H1 (cell line): Measurements from ENCODE around the gene OSBPL5. TPM values are rescaled to one million over a fixed set of nuclear protein-coding genes. Genes with fewer than 3 reads are reported as not detected.

ENCODE experiments used
- CTCF ChIA-PET: fragments of 300-600 bp; sonication (Branson Sonifier 250); formaldehyde crosslinking; loops from one replicate; lab custom pipeline; 2021; ENCODE audit not compliant: partially characterized antibody; lab: Charles Lee
- POLR2A ChIA-PET: fragments of 300-600 bp; sonication (Branson Sonifier 250); formaldehyde crosslinking; loops from one replicate; lab custom pipeline; 2021; ENCODE audit warnings: inconsistent platforms; ENCODE audit not compliant: partially characterized antibody; lab: Charles Lee
- DNase-seq, 2 experiments: peaks; one replicate each; pipeline versions ENCODE4 v3.0.0 to v3.0.0-alpha.2; 2010 to 2022; ENCODE audit warnings: low spot score in 2 of 2, low read depth in 1 of 2, mixed read lengths in 1 of 2
- FAIRE-seq: peaks from 2 replicates; lab custom pipeline; 2011; peaks lifted over from hg19 to GRCh38; lab: Jason Lieb, UNC
- H2AFZ ChIP-seq: 2 replicates; pipeline ENCODE4 v1.8.1; 2012; ENCODE audit warnings: low read length, inconsistent platforms
- H2AK5ac ChIP-seq: 2 replicates; pipeline ENCODE4 v1.6.1; 2013; ENCODE audit warnings: low read depth, low read length
- H2BK120ac ChIP-seq: replicated peaks from 2 replicates; pipeline ENCODE3; 2013; ENCODE audit warnings: low read depth, low read length, inconsistent platforms
- H2BK12ac ChIP-seq: 2 replicates; pipeline ENCODE4 v1.6.1; 2013; ENCODE audit warnings: low read depth, low read length
- H2BK15ac ChIP-seq: 2 replicates; pipeline ENCODE4 v1.6.1; 2013; ENCODE audit warnings: low read length
- H2BK20ac ChIP-seq: 2 replicates; pipeline ENCODE4 v1.6.1; 2013; ENCODE audit warnings: low read length
- H2BK5ac ChIP-seq: 2 replicates; pipeline ENCODE4 v1.6.1; 2013; ENCODE audit warnings: low read depth, low read length
- H3K14ac ChIP-seq: 2 replicates; pipeline ENCODE4 v1.6.1; 2013; ENCODE audit warnings: inconsistent platforms; ENCODE audit not compliant: insufficient read length
- H3K18ac ChIP-seq: 2 replicates; pipeline ENCODE4 v1.6.1; 2013; ENCODE audit warnings: low read length; ENCODE audit errors: extremely low read depth
- H3K23ac ChIP-seq: 2 replicates; pipeline ENCODE4 v1.6.1; 2013; ENCODE audit warnings: inconsistent platforms; ENCODE audit not compliant: insufficient read length
- H3K23me2 ChIP-seq: 2 replicates; pipeline ENCODE4 v1.6.1; 2013; ENCODE audit warnings: low read depth, low read length
- H3K27ac ChIP-seq: 2 replicates; pipeline ENCODE4 v1.6.1; 2011; ENCODE audit warnings: low read depth, low read length, inconsistent platforms
- H3K27me3 ChIP-seq, 4 experiments: replicated peaks in 1 of 4; 1 replicate in 1 of 4; 2 replicates in 3 of 4; pipeline versions ENCODE4 v1.6.1 to v1.8.1; 2011 to 2013; ENCODE audit warnings: low read length in 3 of 4, mild to moderate bottlenecking in 3 of 4, inconsistent platforms in 2 of 4, mixed read lengths in 2 of 4, moderate library complexity in 1 of 4; ENCODE audit not compliant: control insufficient read depth in 3 of 4, insufficient read depth in 3 of 4; ENCODE audit errors: extremely low read depth in 1 of 4
- H3K36me3 ChIP-seq, 4 experiments: 2 replicates each; pipeline versions ENCODE4 v1.6.1 to v1.8.1; 2011 to 2013; ENCODE audit warnings: mild to moderate bottlenecking in 4 of 4, low read length in 3 of 4, moderate library complexity in 2 of 4, control low read depth in 1 of 4, inconsistent platforms in 1 of 4; ENCODE audit not compliant: insufficient read depth in 4 of 4, control insufficient read depth in 2 of 4
- H3K4ac ChIP-seq: replicated peaks from 2 replicates; pipeline ENCODE3; 2013; ENCODE audit warnings: low read length, low read depth, mixed read lengths, inconsistent platforms; ENCODE audit not compliant: insufficient read length
- H3K4me1 ChIP-seq, 4 experiments: replicated peaks in 1 of 4; 1 replicate in 1 of 4; 2 replicates in 3 of 4; pipeline versions ENCODE4 v1.6.1 to v1.8.1; 2011 to 2013; ENCODE audit warnings: low read length in 3 of 4, inconsistent platforms in 2 of 4, mixed read lengths in 1 of 4; ENCODE audit not compliant: insufficient read depth in 4 of 4, control insufficient read depth in 3 of 4
- H3K4me2 ChIP-seq, 2 experiments: 2 replicates each; pipeline versions ENCODE4 v1.6.1 to v1.8.1; 2011 to 2013; ENCODE audit warnings: low read depth in 2 of 2, low read length in 2 of 2, control low read depth in 1 of 2, inconsistent platforms in 1 of 2, mild to moderate bottlenecking in 1 of 2; ENCODE audit not compliant: insufficient read depth in 1 of 2
- H3K4me3 ChIP-seq, 4 experiments: fragments of 200-600, 300-600 bp in 1 of 4; sonication (generic), shearing (Covaris generic), sonication (Bioruptor Twin) in 1 of 4; 2 replicates each; pipeline versions ENCODE4 v1.5.1 to v1.8.1; 2011 to 2016; ENCODE audit warnings: low read length in 4 of 4, low read depth in 3 of 4, control low read depth in 2 of 4, inconsistent platforms in 2 of 4, mild to moderate bottlenecking in 2 of 4, mixed read lengths in 1 of 4, moderate library complexity in 1 of 4; ENCODE audit not compliant: insufficient read depth in 2 of 4; ENCODE audit errors: extremely low read depth in 1 of 4
- H3K56ac ChIP-seq: replicated peaks from 2 replicates; pipeline ENCODE3; 2013; ENCODE audit warnings: low read depth, mild to moderate bottlenecking, mixed read lengths, low read length, inconsistent platforms; ENCODE audit not compliant: insufficient read length
- H3K79me1 ChIP-seq: 2 replicates; pipeline ENCODE4 v1.6.1; 2013; ENCODE audit warnings: low read depth, low read length, control low read depth
- H3K79me2 ChIP-seq, 2 experiments: 2 replicates each; pipeline versions ENCODE4 v1.6.1 to v1.8.1; 2012 to 2013; ENCODE audit warnings: low read length in 2 of 2, mild to moderate bottlenecking in 2 of 2, inconsistent platforms in 1 of 2; ENCODE audit not compliant: insufficient read depth in 2 of 2, control insufficient read depth in 1 of 2
- H3K9ac ChIP-seq, 4 experiments: replicated peaks in 1 of 4; 1 replicate in 1 of 4; 2 replicates in 3 of 4; pipeline versions ENCODE4 v1.6.1 to v1.8.1; 2011 to 2013; ENCODE audit warnings: low read depth in 3 of 4, low read length in 3 of 4, control low read depth in 2 of 4, mild to moderate bottlenecking in 2 of 4, moderate library complexity in 2 of 4, inconsistent platforms in 1 of 4; ENCODE audit errors: extremely low read depth in 1 of 4
- H3K9me3 ChIP-seq, 2 experiments: 2 replicates each; pipeline versions ENCODE4 v1.6.1 to v1.8.1; 2012 to 2013; ENCODE audit warnings: mild to moderate bottlenecking in 2 of 2, moderate library complexity in 2 of 2, control low read depth in 1 of 2, inconsistent platforms in 1 of 2, low read depth in 1 of 2, low read length in 1 of 2, mixed read lengths in 1 of 2; ENCODE audit not compliant: insufficient read depth in 2 of 2
- H4K20me1 ChIP-seq, 2 experiments: replicated peaks in 1 of 2; 2 replicates each; pipeline versions ENCODE3 to v1.8.1; 2011 to 2013; ENCODE audit warnings: inconsistent platforms in 2 of 2, low read length in 2 of 2, mild to moderate bottlenecking in 1 of 2; ENCODE audit not compliant: insufficient read depth in 2 of 2, control insufficient read depth in 1 of 2
- H4K5ac ChIP-seq: 2 replicates; pipeline ENCODE4 v1.6.1; 2013; ENCODE audit warnings: low read length, low read depth, mixed read lengths, inconsistent platforms; ENCODE audit not compliant: insufficient read length
- H4K8ac ChIP-seq: 2 replicates; pipeline ENCODE4 v1.8.0; 2013; ENCODE audit warnings: mild to moderate bottlenecking, moderate library complexity, low read length, inconsistent platforms; ENCODE audit not compliant: insufficient read depth; ENCODE audit errors: extremely low read depth
- H4K91ac ChIP-seq: replicated peaks from 2 replicates; pipeline ENCODE3; 2013; ENCODE audit warnings: low read length, mixed read lengths, inconsistent platforms; ENCODE audit not compliant: insufficient read length
- BRCA1 ChIP-seq: IDR thresholded peaks from 2 replicates; pipeline ENCODE4 v1.6.1; 2012; ENCODE audit warnings: low read depth, low read length, improper control_type of control experiment
- CHD1 ChIP-seq: IDR thresholded peaks from 2 replicates; pipeline ENCODE4 v1.6.1; 2012; ENCODE audit warnings: low read depth, low read length, improper control_type of control experiment
- EGR1 ChIP-seq: IDR thresholded peaks from 2 replicates; pipeline ENCODE4 v1.6.1; 2011; ENCODE audit warnings: low read depth, low read length, borderline replicate concordance
- MAX ChIP-seq: IDR thresholded peaks from 2 replicates; pipeline ENCODE4 v1.6.1; 2012; ENCODE audit warnings: inconsistent platforms
- WGBS, 2 experiments: shearing (Covaris generic) in 1 of 2; methylation state at CpG; one replicate each; pipeline versions ENCODE4 v1.1.6 to v1.1.7; 2013 to 2015; ENCODE audit warnings: low lambda C conversion rate in 2 of 2, mixed read lengths in 2 of 2, inconsistent platforms in 1 of 2, low coverage in 1 of 2, missing lambda C conversion rate in 1 of 2; ENCODE audit not compliant: insufficient replicate concordance in 2 of 2, insufficient coverage in 1 of 2, insufficient read length in 1 of 2; ENCODE audit errors: extremely low coverage in 1 of 2, missing lambda C conversion rate in 1 of 2; 5-methylcytosine and 5-hydroxymethylcytosine counted together
- polyA plus RNA-seq, 7 experiments: library from polyadenylated mRNA; depleted of rRNA in 3 of 7; stranded (reverse) in 5 of 7; unstranded in 2 of 7; fragments of >200 nt in 5 of 7; fragments of 200-250 nt in 2 of 7; gene quantifications; 1 replicate in 5 of 7; 2 replicates in 1 of 7; 4 replicates in 1 of 7; pipeline versions ENCODE4 v1.2.1 to v1.2.3, GENCODE V29; 2011 to 2013; ENCODE audit warnings: missing spikeins in 2 of 7, mixed read lengths in 2 of 7
- total RNA-seq: library from RNA; stranded (reverse); fragmentation: NEBNext Ultra II Directional; extraction: Animal tissue kit (Norgen Biotek cat#: 25700); gene quantifications from 2 replicates; pipeline ENCODE4 v1.2.1, GENCODE V29; 2021
- TF ChIP-seq, protein P1 (sequence below): IDR thresholded peaks from 2 replicates; pipeline ENCODE4 v1.6.1; 2012; ENCODE audit warnings: low read length, inconsistent platforms

The OSBPL5 gene
- total and polyA plus RNA-seq, 2 of the 8 experiments (the other 6 are each of a cell fraction or from before 2014, with no cell fraction given), result 3.4 to 9.9 TPM

DNA sequence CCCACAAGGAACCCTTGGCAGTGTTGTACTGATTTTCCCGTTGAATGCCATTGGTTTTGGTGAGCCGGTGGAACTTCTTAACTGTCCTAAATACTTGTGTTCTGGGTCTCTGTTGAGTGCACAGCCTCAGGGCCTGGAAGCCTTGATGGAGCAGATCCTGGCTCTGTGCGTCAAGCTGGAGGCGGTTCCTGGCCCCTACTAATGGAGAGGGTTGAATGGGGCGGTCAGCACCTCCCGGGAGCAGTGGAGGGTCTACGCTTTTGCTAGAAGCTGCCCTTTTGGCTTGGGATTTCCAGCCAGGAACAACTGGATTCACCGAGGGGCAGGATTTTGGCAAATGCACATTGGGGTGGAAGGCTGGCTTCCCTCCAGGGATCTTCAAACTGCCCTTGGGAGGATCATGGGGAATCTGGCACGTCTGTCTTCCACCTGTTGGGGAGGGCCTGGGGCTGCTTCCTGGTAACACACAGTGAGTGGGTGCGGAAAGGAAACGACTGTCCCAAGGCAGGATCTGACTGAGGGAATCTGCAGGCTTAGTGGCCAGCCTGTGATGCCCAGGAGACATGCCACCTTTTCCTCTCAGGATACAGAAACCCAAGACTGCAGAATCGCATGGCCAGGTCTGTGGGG lies 6.9 kb upstream of the OSBPL5 start:
- no peak overlapping the region for H3K4ac ChIP-seq
- H4K91ac ChIP-seq, result no peak overlapping the region
- TF ChIP-seq, protein P1, sequence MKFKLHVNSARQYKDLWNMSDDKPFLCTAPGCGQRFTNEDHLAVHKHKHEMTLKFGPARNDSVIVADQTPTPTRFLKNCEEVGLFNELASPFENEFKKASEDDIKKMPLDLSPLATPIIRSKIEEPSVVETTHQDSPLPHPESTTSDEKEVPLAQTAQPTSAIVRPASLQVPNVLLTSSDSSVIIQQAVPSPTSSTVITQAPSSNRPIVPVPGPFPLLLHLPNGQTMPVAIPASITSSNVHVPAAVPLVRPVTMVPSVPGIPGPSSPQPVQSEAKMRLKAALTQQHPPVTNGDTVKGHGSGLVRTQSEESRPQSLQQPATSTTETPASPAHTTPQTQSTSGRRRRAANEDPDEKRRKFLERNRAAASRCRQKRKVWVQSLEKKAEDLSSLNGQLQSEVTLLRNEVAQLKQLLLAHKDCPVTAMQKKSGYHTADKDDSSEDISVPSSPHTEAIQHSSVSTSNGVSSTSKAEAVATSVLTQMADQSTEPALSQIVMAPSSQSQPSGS, result no peak
- TF ChIP-seq EGR1 (no peak), MAX (no peak), BRCA1 (no peak), CHD1 (no peak)
- H2BK15ac ChIP-seq, result no peak overlapping the region
- peaks cover 12% of the 10 kb centered on the region; the same call in 1 of the 2 replicates for H3K23me2 ChIP-seq
- 0 out of 4 replicates have a peak, but pooled peaks cover 0 to 4% of the 10 kb centered on the region in 2 experiments for H3K9me3 ChIP-seq
- ChIA-PET POLR2A (no interaction called here), CTCF (interaction anchor here (2.3 to 3.0 kb wide), 2 partner anchors 9 to 45 kb away, joined by 9 to 14 read pairs; no protein-coding TSS in a partner anchor)
- H2BK20ac ChIP-seq, result no peak overlapping the region
- H3K14ac ChIP-seq, result no peak overlapping the region
- no peak overlapping the region for H3K27ac ChIP-seq
- no peaks in the 10 kb centered on the region for H3K79me2 ChIP-seq
- H3K56ac ChIP-seq, result no peak overlapping the region
- H3K4me1 ChIP-seq, result peaks cover 0 to 8% (median 5%) of the 10 kb centered on the region in 4 experiments; a peak in 6 of 7 replicates
- no peak overlapping the region for H4K5ac ChIP-seq
- peaks cover 0 to 6% of the 10 kb centered on the region in 2 experiments for H4K20me1 ChIP-seq
- WGBS, 2 experiments, result 95% methylated on average over 12 of the region's 12 CpGs; no CpG with 5 or more reads in 1 of the 2 experiments
- peaks cover 0 to 8% (median 3%) of the 10 kb centered on the region in 4 experiments; a peak in 3 of 7 replicates for H3K27me3 ChIP-seq
- H3K36me3 ChIP-seq, result no peaks in the 10 kb centered on the region; a peak in 1 of 8 replicates
- H3K9ac ChIP-seq, result no peak overlapping the region
- no peak overlapping the region for H4K8ac ChIP-seq
- H3K79me1 ChIP-seq, result no peaks in the 10 kb centered on the region; the same call in 1 of the 2 replicates
- H3K4me3 ChIP-seq, result no peak overlapping the region
- no peak overlapping the region for H3K18ac ChIP-seq
- no peak overlapping the region for H2AK5ac ChIP-seq
- no peak overlapping the region for H2BK120ac ChIP-seq
- no peak overlapping the region for H2BK12ac ChIP-seq
- FAIRE-seq (no peak), DNase-seq (no peak)
- no peak overlapping the region for H2AFZ ChIP-seq
- no peak overlapping the region for H2BK5ac ChIP-seq
- H3K23ac ChIP-seq, result no peak overlapping the region
- H3K4me2 ChIP-seq, result no peak overlapping the region
